Liver (tissue), 9 donors: Measurements from ENCODE around the gene SLC8A2. TPM values are rescaled to one million over a fixed set of nuclear protein-coding genes. Genes with fewer than 3 reads are reported as not detected.

Experiments
- DNase-seq: peaks from one replicate; pipeline ENCODE4 v3.0.0-alpha.2; 2017; ENCODE audit warnings: low spot score
- H3K27ac ChIP-seq, 2 donors: one replicate each; pipeline ENCODE4 v1.7.0; 2013; ENCODE audit warnings: inconsistent platforms in 2 of 2, low read length in 2 of 2, control low read depth in 1 of 2, low read depth in 1 of 2, mild to moderate bottlenecking in 1 of 2
- H3K27me3 ChIP-seq, 4 donors: one replicate each; pipeline versions ENCODE4 v1.6.1 to v1.7.0; 2013; ENCODE audit warnings: low read length in 3 of 4, inconsistent platforms in 1 of 4, mild to moderate bottlenecking in 1 of 4, moderate library complexity in 1 of 4; ENCODE audit not compliant: control insufficient read depth in 4 of 4, insufficient read depth in 4 of 4
- H3K36me3 ChIP-seq, 4 donors: one replicate each; pipeline versions ENCODE4 v1.6.1 to v1.7.0; 2013; ENCODE audit warnings: low read length in 3 of 4, mild to moderate bottlenecking in 3 of 4, low read depth in 1 of 4, moderate library complexity in 1 of 4; ENCODE audit not compliant: control insufficient read depth in 4 of 4, insufficient read depth in 3 of 4
- H3K4me1 ChIP-seq, 4 donors: one replicate each; pipeline versions ENCODE4 v1.6.1 to v1.7.0; 2013; ENCODE audit warnings: low read length in 3 of 4, mild to moderate bottlenecking in 3 of 4, moderate library complexity in 1 of 4; ENCODE audit not compliant: control insufficient read depth in 4 of 4, insufficient read depth in 4 of 4
- H3K4me3 ChIP-seq, 3 donors: one replicate each; pipeline versions ENCODE4 v1.6.1 to v1.7.0; 2013; ENCODE audit warnings: low read length in 3 of 3, control low read depth in 1 of 3, low read depth in 1 of 3, mild to moderate bottlenecking in 1 of 3
- H3K9ac ChIP-seq, 2 donors: one replicate each; pipeline ENCODE4 v1.7.0; 2013; ENCODE audit warnings: low read length in 2 of 2, mild to moderate bottlenecking in 2 of 2, moderate library complexity in 2 of 2, control low read depth in 1 of 2, low read depth in 1 of 2
- H3K9me3 ChIP-seq, 4 donors: one replicate each; pipeline versions ENCODE4 v1.6.1 to v1.7.0; 2013; ENCODE audit warnings: low read length in 3 of 4; ENCODE audit not compliant: control insufficient read depth in 4 of 4
- ATF3 ChIP-seq: IDR thresholded peaks from 2 replicates; pipeline ENCODE4 v1.6.1; 2016; ENCODE audit warnings: antibody characterized with exemption
- CTCF ChIP-seq: fragments of 150-350 bp; IDR thresholded peaks from 2 replicates; pipeline ENCODE4 v1.5.1; 2017; ENCODE audit warnings: improper control_type of control experiment, low read depth, low read length; ENCODE audit not compliant: missing input control
- EGR1 ChIP-seq, 2 donors: IDR thresholded peaks; 2 replicates each; pipeline ENCODE4 v1.6.1; 2016 to 2018; ENCODE audit warnings: antibody characterized with exemption in 2 of 2, low read depth in 2 of 2
- FOXA1 ChIP-seq: IDR thresholded peaks from 2 replicates; pipeline ENCODE4 v1.6.1; 2016; ENCODE audit warnings: antibody characterized with exemption
- FOXA2 ChIP-seq: IDR thresholded peaks from 2 replicates; pipeline ENCODE4 v1.6.1; 2016; ENCODE audit warnings: antibody characterized with exemption
- GABPA ChIP-seq, 2 donors: IDR thresholded peaks in 1 of 2; conservative IDR thresholded peaks in 1 of 2; 2 replicates each; pipeline ENCODE4 v1.6.1; 2016; ENCODE audit warnings: antibody characterized with exemption in 2 of 2, mild to moderate bottlenecking in 1 of 2, moderate library complexity in 1 of 2
- HNF4A ChIP-seq, 2 donors: conservative IDR thresholded peaks; 2 replicates each; pipeline ENCODE4 v1.6.1; 2016; ENCODE audit warnings: antibody characterized with exemption in 2 of 2, mild to moderate bottlenecking in 2 of 2
- HNF4G ChIP-seq: IDR thresholded peaks from 2 replicates; pipeline ENCODE4 v1.6.1; 2016; ENCODE audit warnings: antibody characterized with exemption
- JUND ChIP-seq, 2 donors: IDR thresholded peaks; 2 replicates each; pipeline ENCODE4 v1.6.1; 2016; ENCODE audit warnings: antibody characterized with exemption in 2 of 2
- MAX ChIP-seq: IDR thresholded peaks from 2 replicates; pipeline ENCODE4 v1.6.1; 2016; ENCODE audit warnings: antibody characterized with exemption
- NR2F2 ChIP-seq: IDR thresholded peaks from 2 replicates; pipeline ENCODE4 v1.6.1; 2016; ENCODE audit warnings: antibody characterized with exemption
- RAD21 ChIP-seq, 2 donors: IDR thresholded peaks; 2 replicates each; pipeline ENCODE4 v1.6.1; 2016; ENCODE audit warnings: antibody characterized with exemption in 2 of 2, mild to moderate bottlenecking in 2 of 2
- REST ChIP-seq: IDR thresholded peaks from 2 replicates; pipeline ENCODE4 v1.6.1; 2016; ENCODE audit warnings: antibody characterized with exemption, mild to moderate bottlenecking
- RXRA ChIP-seq, 2 donors: IDR thresholded peaks; 2 replicates each; pipeline ENCODE4 v1.6.1; 2017 to 2018; ENCODE audit warnings: antibody characterized with exemption in 2 of 2, mild to moderate bottlenecking in 1 of 2
- SP1 ChIP-seq: IDR thresholded peaks from 2 replicates; pipeline ENCODE4 v1.6.1; 2018; ENCODE audit warnings: antibody characterized with exemption, mild to moderate bottlenecking
- TAF1 ChIP-seq: conservative IDR thresholded peaks from 2 replicates; pipeline ENCODE4 v1.6.1; 2016; ENCODE audit warnings: antibody characterized with exemption, mild to moderate bottlenecking
- YY1 ChIP-seq: IDR thresholded peaks from 2 replicates; pipeline ENCODE4 v1.6.1; 2016; ENCODE audit warnings: antibody characterized with exemption, mild to moderate bottlenecking
- ZBTB33 ChIP-seq: IDR thresholded peaks from 2 replicates; pipeline ENCODE4 v1.6.1; 2016; ENCODE audit warnings: antibody characterized with exemption
- WGBS: extraction: QIAGEN DNeasy Blood & Tissue Kit; methylation state at CpG from one replicate; pipeline ENCODE4 v1.1.7; 2013; 5-methylcytosine and 5-hydroxymethylcytosine counted together
- polyA plus RNA-seq, 2 donors: library from polyadenylated mRNA; stranded (reverse) in 1 of 2; unstranded in 1 of 2; fragments of 200-250 nt in 1 of 2; fragments of >200 nt in 1 of 2; fragmentation: Nextera tagmentation in 1 of 2; extraction: Ambion mirVana in 1 of 2; gene quantifications; one replicate each; pipeline versions ENCODE4 v1.2.1 to v1.2.3, GENCODE V29; 2013 to 2015
- total RNA-seq, 2 donors: library from RNA; depleted of rRNA; stranded (reverse); fragments of >200 nt; gene quantifications; one replicate each; pipeline ENCODE4 v1.2.3, GENCODE V29; 2014
- donor health status: healthy.
- donor health status: healthy.
- donor health status: healthy.
- donor health status: healthy.
- donor health status: healthy.

The SLC8A2 gene
- total and polyA plus RNA-seq, 4 donors = 0.01 to 0.25 TPM; not detected in 2

- H3K9ac ChIP-seq = no peak overlapping the region
- H3K4me1 ChIP-seq = no peaks in the 10 kb centered on the region
- no peak for DNase-seq
- peaks cover 0 to 11% (median 4%) of the 10 kb centered on the region in 4 donors for H3K27me3 ChIP-seq
- H3K27ac ChIP-seq = no peak overlapping the region
- no peaks in the 10 kb centered on the region for H3K9me3 ChIP-seq
- H3K36me3 ChIP-seq = no peaks in the 10 kb centered on the region
- H3K4me3 ChIP-seq = no peak overlapping the region
- WGBS = 68% methylated on average over 10 of the region's 10 CpGs
- TF ChIP-seq HNF4G (no peak), RAD21 (IDR thresholded peaks at IDR 0.05) (no peak), SP1 (no peak), TAF1 (no peak), CTCF (no peak), EGR1 (IDR thresholded peaks at IDR 0.05; ENCODE audit: low read depth in 2 of 2) (no peak), ATF3 (no peak), FOXA1 (no peak), RXRA (IDR thresholded peaks at IDR 0.05) (no peak)
Measured at GRCh38 chr19:47464675-47465419, 6.8 kb downstream of the SLC8A2 start.

GRCh38 chr19:47461876-47462275 is 9.8 kb downstream of the SLC8A2 start:
- TF ChIP-seq SP1 (no peak), FOXA2 (no peak), RAD21 (IDR thresholded peaks at IDR 0.05) (no peak), GABPA (IDR thresholded peaks at IDR 0.05 in 1 of 2, conservative IDR thresholded peaks at IDR 0.05 in 1 of 2) (no peak), CTCF (no peak), JUND (IDR thresholded peaks at IDR 0.05) (no peak), ATF3 (no peak), FOXA1 (no peak), REST (no peak), NR2F2 (no peak), MAX (no peak), HNF4A (conservative IDR thresholded peaks at IDR 0.05) (no peak), TAF1 (no peak), ZBTB33 (no peak), EGR1 (IDR thresholded peaks at IDR 0.05; ENCODE audit: low read depth in 2 of 2) (no peak), YY1 (no peak), HNF4G (no peak), RXRA (IDR thresholded peaks at IDR 0.05) (no peak)
- H3K9ac ChIP-seq = no peak overlapping the region
- WGBS = 92% methylated on average over 5 of the region's 5 CpGs
- peaks cover 4 to 9% (median 7%) of the 10 kb centered on the region in 4 donors for H3K27me3 ChIP-seq
- H3K36me3 ChIP-seq = no peaks in the 10 kb centered on the region
- peaks cover 0 to 1% (median 0%) of the 10 kb centered on the region in 4 donors for H3K9me3 ChIP-seq
- DNase-seq = no peak
- no peak overlapping the region for H3K27ac ChIP-seq
- peaks cover 0 to 3% (median under 1%) of the 10 kb centered on the region in 4 donors for H3K4me1 ChIP-seq
- no peak overlapping the region for H3K4me3 ChIP-seq
